SK-N-SH (cell line): ENCODE results near the gene HS6ST3. TPM values are rescaled to one million over a fixed set of nuclear protein-coding genes. Genes with fewer than 3 reads are reported as not detected.

Experiments
- CTCF ChIA-PET: fragments of 300-600, 350-600 bp; formaldehyde crosslinking; extraction: SDS; loops from one replicate; lab custom pipeline; 2021; lab: Yijun Ruan, JAX
- POLR2A ChIA-PET: fragments of 350-600 bp; sonication (Branson Sonifier 250); formaldehyde crosslinking; extraction: SDS; loops from one replicate; lab custom pipeline; 2020; ENCODE audit warnings: antibody characterized with exemption, inconsistent platforms; lab: Yijun Ruan, JAX
- DNase-seq: peaks from one replicate; pipeline ENCODE4 v3.0.0; 2012
- H2AFZ ChIP-seq: fragments of 200-600 bp; sonication (generic); 2 replicates; pipeline ENCODE4 v1.8.1; 2016; ENCODE audit warnings: antibody characterized with exemption, mild to moderate bottlenecking, low read depth
- H3F3A ChIP-seq: fragments of 200-600 bp; sonication (generic); replicated peaks from 2 replicates; pipeline ENCODE3; 2016; ENCODE audit warnings: antibody characterized with exemption, mild to moderate bottlenecking; ENCODE audit not compliant: insufficient read depth
- H3K27ac ChIP-seq, 2 experiments: fragments of 200-500 bp in 1 of 2; fragments of 200-600 bp in 1 of 2; sonication (Bioruptor generic) in 1 of 2; sonication (generic), shearing (Covaris generic) in 1 of 2; 2 replicates each; pipeline versions ENCODE4 v1.5.1 to v1.6.1; 2014 to 2016; ENCODE audit warnings: low read depth in 2 of 2, inconsistent platforms in 1 of 2, low read length in 1 of 2, mild to moderate bottlenecking in 1 of 2, mixed read lengths in 1 of 2
- H3K27me3 ChIP-seq: fragments of 200-600 bp; sonication (generic), shearing (Covaris generic); 2 replicates; pipeline ENCODE4 v1.6.1; 2016; ENCODE audit warnings: mixed run types; ENCODE audit not compliant: insufficient read depth
- H3K36me3 ChIP-seq, 2 experiments: fragments of 200-500 bp in 1 of 2; fragments of 200-600 bp in 1 of 2; sonication (Bioruptor generic) in 1 of 2; sonication (generic) in 1 of 2; replicated peaks in 1 of 2; 2 replicates each; pipeline versions ENCODE3 to v1.5.1; 2014 to 2016; ENCODE audit warnings: low read length in 1 of 2, mild to moderate bottlenecking in 1 of 2; ENCODE audit not compliant: insufficient read depth in 2 of 2, control insufficient read depth in 1 of 2
- H3K4me1 ChIP-seq, 2 experiments: fragments of 200-500 bp in 1 of 2; fragments of 200-600 bp in 1 of 2; sonication (Bioruptor generic) in 1 of 2; sonication (generic), shearing (Covaris generic) in 1 of 2; 2 replicates each; pipeline versions ENCODE4 v1.5.1 to v1.6.1; 2014 to 2016; ENCODE audit warnings: low read depth in 1 of 2, low read length in 1 of 2, mixed run types in 1 of 2; ENCODE audit not compliant: insufficient read depth in 2 of 2, control insufficient read depth in 1 of 2
- H3K4me2 ChIP-seq: fragments of 200-600 bp; sonication (generic), shearing (Covaris generic); 2 replicates; pipeline ENCODE4 v1.6.1; 2017; ENCODE audit warnings: mixed run types
- H3K4me3 ChIP-seq, 2 experiments: fragments of 200-500 bp in 1 of 2; fragments of 200-600 bp in 1 of 2; sonication (Bioruptor generic) in 1 of 2; sonication (generic), shearing (Covaris generic) in 1 of 2; 2 replicates each; pipeline versions ENCODE4 v1.5.1 to v1.8.1; 2014 to 2016; ENCODE audit warnings: low read depth in 2 of 2, inconsistent platforms in 1 of 2, low read length in 1 of 2, mild to moderate bottlenecking in 1 of 2, mixed read lengths in 1 of 2, moderate library complexity in 1 of 2
- H3K79me2 ChIP-seq: fragments of 200-600 bp; sonication (generic); 2 replicates; pipeline ENCODE4 v1.8.1; 2017; ENCODE audit warnings: mild to moderate bottlenecking; ENCODE audit not compliant: insufficient read depth
- H3K9ac ChIP-seq: fragments of 200-600 bp; sonication (generic); 2 replicates; pipeline ENCODE4 v1.6.1; 2017; ENCODE audit warnings: mixed run types
- H3K9me2 ChIP-seq: fragments of 200-600 bp; sonication (generic); 2 replicates; pipeline ENCODE4 v1.6.1; 2017; ENCODE audit warnings: mixed run types
- H3K9me3 ChIP-seq: fragments of 200-600 bp; sonication (generic); 2 replicates; pipeline ENCODE4 v1.6.1; 2017; ENCODE audit warnings: mixed run types, mild to moderate bottlenecking, moderate library complexity
- H4K20me1 ChIP-seq: fragments of 200-600 bp; sonication (generic); 2 replicates; pipeline ENCODE4 v1.6.1; 2017; ENCODE audit warnings: mild to moderate bottlenecking, mixed run types; ENCODE audit not compliant: insufficient read depth
- CHD2 ChIP-seq: fragments of 150-350 bp; IDR thresholded peaks from 2 replicates; pipeline ENCODE4 v1.6.1; 2018; ENCODE audit warnings: low read length; ENCODE audit not compliant: partially characterized antibody
- ELF1 ChIP-seq: IDR thresholded peaks from 2 replicates; pipeline ENCODE4 v1.4.0; 2012
- EZH2phosphoT487 ChIP-seq: fragments of 200-600 bp; sonication (generic); IDR thresholded peaks from 2 replicates; pipeline ENCODE4 v1.6.1; 2017; ENCODE audit warnings: low read depth, mixed run types, mild to moderate bottlenecking, antibody characterized with exemption, moderate library complexity, borderline replicate concordance
- FOXM1 ChIP-seq: IDR thresholded peaks from 2 replicates; pipeline ENCODE4 v1.4.0; 2012; ENCODE audit warnings: low read depth, mild to moderate bottlenecking
- GABPA ChIP-seq: IDR thresholded peaks from 2 replicates; pipeline ENCODE4 v1.4.0; 2012; ENCODE audit warnings: low read depth, mild to moderate bottlenecking
- NFIC ChIP-seq: IDR thresholded peaks from 2 replicates; pipeline ENCODE4 v1.4.0; 2012; ENCODE audit warnings: borderline replicate concordance
- RAD21 ChIP-seq: IDR thresholded peaks from 2 replicates; pipeline ENCODE4 v1.6.1; 2012; ENCODE audit warnings: mild to moderate bottlenecking, low read length
- RFX5 ChIP-seq: IDR thresholded peaks from 2 replicates; pipeline ENCODE4 v1.6.1; 2012; ENCODE audit warnings: mild to moderate bottlenecking, improper control_type of control experiment, low read length
- RXRA ChIP-seq: IDR thresholded peaks from 2 replicates; pipeline ENCODE4 v1.4.0; 2012; ENCODE audit warnings: low read depth, mild to moderate bottlenecking, borderline replicate concordance
- TCF12 ChIP-seq: IDR thresholded peaks from 2 replicates; pipeline ENCODE4 v1.4.0; 2012
- YY1 ChIP-seq: IDR thresholded peaks from 2 replicates; pipeline ENCODE4 v1.4.0; 2012; ENCODE audit warnings: low read depth, mild to moderate bottlenecking
- WGBS: methylation state at CpG from one replicate; pipeline ENCODE4 v1.1.6; 2017; ENCODE audit warnings: low lambda C conversion rate; 5-methylcytosine and 5-hydroxymethylcytosine counted together
- polyA plus RNA-seq, 3 experiments: library from polyadenylated mRNA; depleted of rRNA; stranded (reverse); fragments of >200 nt; gene quantifications; 2 replicates each; pipeline ENCODE4 v1.2.3, GENCODE V29; 2012
- TF ChIP-seq, protein P1 (sequence below): fragments of 150-350 bp; IDR thresholded peaks from 2 replicates; pipeline ENCODE4 v1.6.1; 2016; ENCODE audit warnings: mild to moderate bottlenecking, low read depth, low read length
- TF ChIP-seq, protein P2 (sequence below): fragments of 150-350 bp; IDR thresholded peaks from 2 replicates; pipeline ENCODE4 v1.6.1; 2017; ENCODE audit warnings: antibody characterized with exemption, low read length, low read depth, borderline replicate concordance
- TF ChIP-seq, protein P3 (sequence below): IDR thresholded peaks from 2 replicates; pipeline ENCODE4 v1.4.0; 2012; ENCODE audit warnings: low read depth, borderline replicate concordance

Gene HS6ST3
- polyA plus RNA-seq, 1 of the 3 experiments (the other 2 are of a cell fraction), result under 0.01 TPM

DNA sequence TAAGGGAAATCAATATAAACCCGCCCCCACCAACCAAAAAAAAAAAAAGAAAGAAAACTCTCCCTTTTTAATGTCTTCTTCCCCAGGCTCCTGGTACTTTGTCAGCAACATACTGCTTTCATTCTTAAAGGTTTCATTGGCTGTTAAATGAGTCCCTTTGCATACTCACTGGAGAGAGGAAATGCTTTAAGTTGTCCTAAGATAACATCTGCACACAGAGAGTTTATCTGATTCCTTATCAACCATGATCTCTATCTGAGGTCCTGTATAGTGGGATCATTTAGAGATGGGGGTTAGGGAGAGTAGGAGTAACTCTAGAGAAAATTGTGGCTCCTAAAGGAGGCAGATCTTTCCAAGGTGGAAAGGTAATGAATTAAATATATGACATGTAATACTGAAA lies 747.9 kb downstream of the HS6ST3 start:
- H3K4me1 ChIP-seq, result no peaks in the 10 kb centered on the region
- WGBS, result 7% methylated on average over 1 of the region's 1 CpG
- no peaks in the 10 kb centered on the region for H3K9me2 ChIP-seq
- H3K27ac ChIP-seq, result no peak overlapping the region
- H3K9me3 ChIP-seq, result no peaks in the 10 kb centered on the region
- no peaks in the 10 kb centered on the region for H3K27me3 ChIP-seq
- H3K4me3 ChIP-seq, result no peak overlapping the region
- POLR2A ChIA-PET, result no interaction called here
- H3K4me2 ChIP-seq, result no peak overlapping the region
- no peaks in the 10 kb centered on the region for H3K79me2 ChIP-seq
- no peaks in the 10 kb centered on the region for H3F3A ChIP-seq
- no peak for TF ChIP-seq NFIC
- TF ChIP-seq, protein P1, sequence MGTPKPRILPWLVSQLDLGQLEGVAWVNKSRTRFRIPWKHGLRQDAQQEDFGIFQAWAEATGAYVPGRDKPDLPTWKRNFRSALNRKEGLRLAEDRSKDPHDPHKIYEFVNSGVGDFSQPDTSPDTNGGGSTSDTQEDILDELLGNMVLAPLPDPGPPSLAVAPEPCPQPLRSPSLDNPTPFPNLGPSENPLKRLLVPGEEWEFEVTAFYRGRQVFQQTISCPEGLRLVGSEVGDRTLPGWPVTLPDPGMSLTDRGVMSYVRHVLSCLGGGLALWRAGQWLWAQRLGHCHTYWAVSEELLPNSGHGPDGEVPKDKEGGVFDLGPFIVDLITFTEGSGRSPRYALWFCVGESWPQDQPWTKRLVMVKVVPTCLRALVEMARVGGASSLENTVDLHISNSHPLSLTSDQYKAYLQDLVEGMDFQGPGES, result no peak
- no peak for TF ChIP-seq EZH2phosphoT487
- TF ChIP-seq FOXM1, result no peak
- no peak for DNase-seq
- CTCF ChIA-PET, result no interaction called here
- no peaks in the 10 kb centered on the region for H3K36me3 ChIP-seq
- H2AFZ ChIP-seq, result no peak overlapping the region
- H3K9ac ChIP-seq, result no peak overlapping the region
- no peaks in the 10 kb centered on the region for H4K20me1 ChIP-seq

DNA sequence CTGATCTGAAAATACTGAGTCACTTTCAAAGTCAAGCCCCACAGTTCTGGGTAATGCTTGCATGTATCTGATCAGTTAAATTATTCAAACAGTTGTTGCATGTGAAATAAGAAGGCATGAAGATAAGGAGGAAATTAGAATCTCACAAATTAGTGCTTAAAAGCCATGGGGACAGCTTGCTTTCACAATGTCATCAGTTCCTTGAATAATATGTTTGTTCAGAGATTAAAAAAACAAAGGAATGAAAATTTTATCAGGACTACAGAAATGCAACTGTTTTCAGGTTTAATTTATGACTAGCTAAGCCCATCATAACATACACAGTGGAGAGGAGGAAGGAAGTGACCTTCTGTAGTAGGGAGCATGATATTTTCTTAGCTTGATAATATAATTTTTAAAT lies 754.3 kb downstream of the HS6ST3 start:
- Histone ChIP-seq H3K4me2 (no peak overlapping the region), H4K20me1 (no peaks in the 10 kb centered on the region), H3K9ac (no peak overlapping the region), H3K79me2 (no peaks in the 10 kb centered on the region), H3K27me3 (no peaks in the 10 kb centered on the region), H3K4me1 (no peaks in the 10 kb centered on the region), H3K36me3 (no peaks in the 10 kb centered on the region), H3K9me3 (no peaks in the 10 kb centered on the region), H2AFZ (no peak overlapping the region), H3K27ac (no peak overlapping the region), H3K4me3 (no peak overlapping the region), H3K9me2 (no peaks in the 10 kb centered on the region), H3F3A (no peaks in the 10 kb centered on the region)
- DNase-seq, result no peak
- POLR2A ChIA-PET, result no interaction called here
- CTCF ChIA-PET, result no interaction called here
- TF ChIP-seq TCF12, result no peak
- TF ChIP-seq, protein P2, sequence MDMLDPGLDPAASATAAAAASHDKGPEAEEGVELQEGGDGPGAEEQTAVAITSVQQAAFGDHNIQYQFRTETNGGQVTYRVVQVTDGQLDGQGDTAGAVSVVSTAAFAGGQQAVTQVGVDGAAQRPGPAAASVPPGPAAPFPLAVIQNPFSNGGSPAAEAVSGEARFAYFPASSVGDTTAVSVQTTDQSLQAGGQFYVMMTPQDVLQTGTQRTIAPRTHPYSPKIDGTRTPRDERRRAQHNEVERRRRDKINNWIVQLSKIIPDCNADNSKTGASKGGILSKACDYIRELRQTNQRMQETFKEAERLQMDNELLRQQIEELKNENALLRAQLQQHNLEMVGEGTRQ, result no peak
- no peak for TF ChIP-seq RXRA
- no peak for TF ChIP-seq ELF1
- no peak for TF ChIP-seq CHD2
- TF ChIP-seq RAD21, result no peak
- no peak for TF ChIP-seq YY1
- no peak for TF ChIP-seq RFX5
- no peak for TF ChIP-seq GABPA
- TF ChIP-seq, protein P1, result no peak
- TF ChIP-seq, protein P3, sequence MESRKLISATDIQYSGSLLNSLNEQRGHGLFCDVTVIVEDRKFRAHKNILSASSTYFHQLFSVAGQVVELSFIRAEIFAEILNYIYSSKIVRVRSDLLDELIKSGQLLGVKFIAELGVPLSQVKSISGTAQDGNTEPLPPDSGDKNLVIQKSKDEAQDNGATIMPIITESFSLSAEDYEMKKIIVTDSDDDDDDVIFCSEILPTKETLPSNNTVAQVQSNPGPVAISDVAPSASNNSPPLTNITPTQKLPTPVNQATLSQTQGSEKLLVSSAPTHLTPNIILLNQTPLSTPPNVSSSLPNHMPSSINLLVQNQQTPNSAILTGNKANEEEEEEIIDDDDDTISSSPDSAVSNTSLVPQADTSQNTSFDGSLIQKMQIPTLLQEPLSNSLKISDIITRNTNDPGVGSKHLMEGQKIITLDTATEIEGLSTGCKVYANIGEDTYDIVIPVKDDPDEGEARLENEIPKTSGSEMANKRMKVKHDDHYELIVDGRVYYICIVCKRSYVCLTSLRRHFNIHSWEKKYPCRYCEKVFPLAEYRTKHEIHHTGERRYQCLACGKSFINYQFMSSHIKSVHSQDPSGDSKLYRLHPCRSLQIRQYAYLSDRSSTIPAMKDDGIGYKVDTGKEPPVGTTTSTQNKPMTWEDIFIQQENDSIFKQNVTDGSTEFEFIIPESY, result no peak
